CD4-positive, CD25-positive, alpha-beta regulatory T cell (primary cell): ENCODE data around the gene SLC1A3. TPM values are rescaled to one million over a fixed set of nuclear protein-coding genes. Genes with fewer than 3 reads are reported as not detected.

Experiments
- ATAC-seq, 2 donors: fragments of 150-1000 bp; cut with Tn5 transposase; one replicate each; pipeline ENCODE4 v1.10.0; 2021; ENCODE audit warnings: low read depth in 2 of 2, moderate number of reproducible peaks in 2 of 2, moderate library complexity in 1 of 2
- DNase-seq, 3 donors: peaks; one replicate each; pipeline versions ENCODE4 v3.0.0 to v3.0.0-alpha.2; 2012 to 2022; ENCODE audit warnings: mixed read lengths in 1 of 3
- H3K27ac ChIP-seq: one replicate; pipeline ENCODE4 v1.7.0; 2013; ENCODE audit warnings: mild to moderate bottlenecking, low read length; ENCODE audit not compliant: insufficient read depth, poor library complexity, severe bottlenecking
- H3K27me3 ChIP-seq: one replicate; pipeline ENCODE4 v1.7.0; 2013; ENCODE audit warnings: low read length; ENCODE audit not compliant: control insufficient read depth, insufficient read depth
- H3K36me3 ChIP-seq: one replicate; pipeline ENCODE4 v1.7.0; 2013; ENCODE audit warnings: mild to moderate bottlenecking, low read length, moderate library complexity; ENCODE audit not compliant: control insufficient read depth, insufficient read depth
- H3K4me1 ChIP-seq: 2 replicates; pipeline ENCODE4 v1.7.0; 2013; ENCODE audit warnings: mild to moderate bottlenecking, low read length; ENCODE audit not compliant: insufficient read depth, control insufficient read depth, poor library complexity, severe bottlenecking
- H3K4me3 ChIP-seq: one replicate; pipeline ENCODE4 v1.7.0; 2013; ENCODE audit warnings: low read depth, mild to moderate bottlenecking, low read length, moderate library complexity
- H3K9me3 ChIP-seq, 2 experiments: 1 replicate in 1 of 2; 2 replicates in 1 of 2; pipeline ENCODE4 v1.7.0; 2013; ENCODE audit warnings: low read length in 2 of 2, mild to moderate bottlenecking in 1 of 2, moderate library complexity in 1 of 2; ENCODE audit not compliant: control insufficient read depth in 2 of 2
- H3K27ac Mint-ChIP-seq, 3 donors: one replicate each; pipeline ENCODE4 v1.8.0; 2020 to 2022; ENCODE audit warnings: mild to moderate bottlenecking in 3 of 3, mixed read lengths in 3 of 3, moderate library complexity in 2 of 3
- H3K27me3 Mint-ChIP-seq: one replicate; pipeline ENCODE4 v1.8.0; 2022; ENCODE audit warnings: mild to moderate bottlenecking, mixed read lengths
- H3K36me3 Mint-ChIP-seq: one replicate; pipeline ENCODE4 v1.8.0; 2020; ENCODE audit warnings: mixed read lengths
- H3K4me1 Mint-ChIP-seq, 4 donors: one replicate each; pipeline ENCODE4 v1.8.0; 2020 to 2022; ENCODE audit warnings: mixed read lengths in 4 of 4, mild to moderate bottlenecking in 1 of 4
- H3K4me3 Mint-ChIP-seq, 4 donors: one replicate each; pipeline ENCODE4 v1.8.0; 2020 to 2022; ENCODE audit warnings: mild to moderate bottlenecking in 4 of 4, mixed read lengths in 4 of 4, moderate library complexity in 3 of 4
- H3K9me3 Mint-ChIP-seq, 7 donors: one replicate each; pipeline ENCODE4 v1.8.0; 2020 to 2022; ENCODE audit warnings: mixed read lengths in 7 of 7, mild to moderate bottlenecking in 3 of 7, moderate library complexity in 2 of 7
- polyA plus RNA-seq, 4 donors: library from polyadenylated mRNA; unstranded; fragments of 300-500 nt; fragmentation: Illumina TruSeq; gene quantifications; one replicate each; pipeline ENCODE4 v1.2.3, GENCODE V29; 2021
- total RNA-seq: library from RNA; stranded (reverse); gene quantifications from one replicate; pipeline ENCODE4 v1.2.3, GENCODE V29; 2022

Gene SLC1A3
- total and polyA plus RNA-seq, 5 donors from 2014 or later: not detected

DNA sequence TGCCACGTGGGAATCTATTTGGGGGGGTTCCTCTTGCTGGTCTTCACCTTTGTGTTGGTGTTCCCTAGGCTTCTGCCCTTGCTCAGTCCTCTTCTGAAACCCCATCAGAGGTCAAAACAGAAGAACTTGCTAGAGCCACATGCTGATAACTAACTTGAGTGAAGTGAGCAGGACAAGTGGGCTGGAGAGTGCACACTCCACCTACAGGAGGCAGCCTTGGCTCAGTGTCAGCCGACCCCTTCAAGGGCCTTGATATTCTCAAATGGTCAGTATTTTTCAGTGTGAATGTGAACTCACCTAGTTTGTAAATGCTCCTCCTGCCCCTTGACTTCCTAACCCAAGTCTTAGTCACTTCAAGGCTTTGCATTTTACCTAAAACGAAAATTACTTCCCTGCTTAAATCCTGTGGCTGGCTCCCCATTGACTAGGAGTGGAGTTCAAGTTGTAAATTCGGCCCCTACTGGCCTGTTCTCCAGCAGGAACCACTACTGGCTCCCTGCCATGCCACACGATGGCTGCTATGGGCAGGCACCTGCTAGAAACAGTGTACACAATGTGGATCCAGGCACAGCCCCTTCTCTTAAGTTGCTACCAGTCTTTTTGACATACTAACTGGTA is 3.6 kb upstream of the SLC1A3 start:
- Histone ChIP-seq H3K9me3 (no peaks in the 10 kb centered on the region), H3K36me3 (no peaks in the 10 kb centered on the region), H3K27me3 (peaks cover 22% of the 10 kb centered on the region), H3K27ac (no peak overlapping the region), H3K4me3 (no peak overlapping the region), H3K4me1 (peaks cover 8% of the 10 kb centered on the region)
- no peak for DNase-seq
- Mint-ChIP-seq H3K9me3 (peaks cover 0 to 3% (median 0%) of the 10 kb centered on the region in 7 donors), H3K4me3 (no peak overlapping the region), H3K4me1 (peaks cover 5 to 17% (median 9%) of the 10 kb centered on the region in 4 donors), H3K27me3 (peaks cover 42% of the 10 kb centered on the region), H3K27ac (no peak overlapping the region), H3K36me3 (no peaks in the 10 kb centered on the region)
- ATAC-seq: no peak

DNA sequence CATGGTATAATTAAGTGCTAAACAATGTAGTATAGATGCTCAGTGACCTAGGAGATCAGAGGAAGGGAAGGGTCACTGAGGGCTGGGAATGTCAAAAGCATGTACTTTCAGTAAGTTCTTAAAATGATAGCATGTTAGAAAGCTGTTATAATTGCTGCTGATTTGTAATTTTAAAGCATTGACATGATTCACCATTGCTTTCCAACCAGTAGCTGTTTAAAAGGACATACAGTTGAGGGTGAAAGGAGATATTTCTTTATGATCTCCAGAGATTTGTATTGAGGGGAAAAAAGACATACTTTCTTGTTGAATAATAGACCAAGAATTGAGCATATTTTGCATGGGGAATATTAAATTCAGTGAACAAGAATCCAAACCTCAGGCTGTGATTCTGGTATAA is 1.2 kb upstream of the SLC1A3 start:
- H3K27me3 Mint-ChIP-seq: peaks cover 57% of the 10 kb centered on the region
- Histone ChIP-seq H3K9me3 (no peaks in the 10 kb centered on the region), H3K27ac (no peak overlapping the region), H3K4me3 (no peak overlapping the region), H3K4me1 (peaks cover 8% of the 10 kb centered on the region), H3K27me3 (peaks cover 40% of the 10 kb centered on the region), H3K36me3 (no peaks in the 10 kb centered on the region)
- peaks cover 0 to 2% (median 0%) of the 10 kb centered on the region in 7 donors for H3K9me3 Mint-ChIP-seq
- no peak for DNase-seq
- H3K4me3 Mint-ChIP-seq: peak overlapping the region in 1 of 4 donors; percentile 68
- peaks cover 5 to 17% (median 9%) of the 10 kb centered on the region in 4 donors for H3K4me1 Mint-ChIP-seq
- no peak for ATAC-seq
- no peak overlapping the region for H3K27ac Mint-ChIP-seq
- no peaks in the 10 kb centered on the region for H3K36me3 Mint-ChIP-seq

DNA sequence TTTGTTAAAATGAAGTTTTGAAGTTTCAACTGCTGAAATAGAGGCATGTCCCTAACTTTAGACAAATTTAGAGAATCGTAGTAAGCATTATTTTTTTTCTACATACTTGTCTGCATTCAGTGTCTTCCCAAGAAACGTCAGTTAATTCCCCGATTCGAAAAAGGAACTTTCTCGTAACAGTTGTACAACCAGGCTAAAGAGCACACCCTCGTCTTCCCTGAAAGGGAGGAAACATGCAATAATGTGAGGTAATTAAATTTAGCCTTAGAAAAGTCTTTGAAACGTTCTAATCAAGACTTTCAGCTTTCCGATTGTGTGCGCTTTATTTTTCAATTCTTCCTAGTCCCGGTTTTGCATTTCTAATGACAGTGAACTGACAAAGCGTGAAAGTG is 374 bp upstream of the SLC1A3 start:
- ATAC-seq (no peak), DNase-seq (no peak)
- Mint-ChIP-seq H3K4me1 (peaks cover 5 to 17% (median 9%) of the 10 kb centered on the region in 4 donors), H3K27me3 (peaks cover 63% of the 10 kb centered on the region), H3K4me3 (peak overlapping the region in 3 of 4 donors; percentile 46 to 72 (median 49)), H3K9me3 (peaks cover 0 to 2% (median 0%) of the 10 kb centered on the region in 7 donors), H3K27ac (no peak overlapping the region), H3K36me3 (no peaks in the 10 kb centered on the region)
- Histone ChIP-seq H3K4me1 (peaks cover 8% of the 10 kb centered on the region), H3K4me3 (no peak overlapping the region), H3K36me3 (no peaks in the 10 kb centered on the region), H3K27ac (no peak overlapping the region), H3K27me3 (peaks cover 40% of the 10 kb centered on the region), H3K9me3 (no peaks in the 10 kb centered on the region)

DNA sequence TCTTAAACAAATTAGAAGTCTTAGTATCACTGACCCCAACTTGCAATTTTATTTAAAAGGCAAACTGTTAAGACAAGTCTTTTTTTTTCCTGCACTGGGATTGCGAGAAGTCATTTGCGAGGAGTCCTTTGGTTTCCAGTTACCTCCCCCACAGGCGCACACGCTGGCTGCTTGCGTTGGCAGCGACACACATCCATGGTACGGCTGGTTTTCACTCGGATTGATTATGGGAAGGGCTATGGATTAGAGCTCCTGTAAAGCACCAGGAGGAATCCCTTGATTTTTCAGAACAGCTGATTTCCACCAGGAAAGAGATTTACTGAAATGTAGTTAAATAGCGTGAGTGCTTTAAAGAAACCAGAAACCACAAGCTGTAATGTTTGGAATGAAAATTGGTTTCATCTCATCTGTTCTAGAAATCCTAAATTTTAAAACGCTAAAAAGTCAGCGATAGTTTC is 737 bp downstream of the SLC1A3 start:
- Mint-ChIP-seq H3K4me1 (peaks cover 5 to 17% (median 9%) of the 10 kb centered on the region in 4 donors), H3K27me3 (peaks cover 57% of the 10 kb centered on the region), H3K27ac (no peak overlapping the region), H3K4me3 (peak overlapping the region in 2 of 4 donors; percentile 46 to 72), H3K36me3 (no peaks in the 10 kb centered on the region), H3K9me3 (peaks cover 0 to 2% (median 0%) of the 10 kb centered on the region in 7 donors)
- no peaks in the 10 kb centered on the region for H3K9me3 ChIP-seq
- ATAC-seq (no peak), DNase-seq (no peak)
- peaks cover 8% of the 10 kb centered on the region for H3K4me1 ChIP-seq
- H3K27me3 ChIP-seq: peaks cover 40% of the 10 kb centered on the region
- no peak overlapping the region for H3K4me3 ChIP-seq
- H3K36me3 ChIP-seq: no peaks in the 10 kb centered on the region
- H3K27ac ChIP-seq: no peak overlapping the region

DNA sequence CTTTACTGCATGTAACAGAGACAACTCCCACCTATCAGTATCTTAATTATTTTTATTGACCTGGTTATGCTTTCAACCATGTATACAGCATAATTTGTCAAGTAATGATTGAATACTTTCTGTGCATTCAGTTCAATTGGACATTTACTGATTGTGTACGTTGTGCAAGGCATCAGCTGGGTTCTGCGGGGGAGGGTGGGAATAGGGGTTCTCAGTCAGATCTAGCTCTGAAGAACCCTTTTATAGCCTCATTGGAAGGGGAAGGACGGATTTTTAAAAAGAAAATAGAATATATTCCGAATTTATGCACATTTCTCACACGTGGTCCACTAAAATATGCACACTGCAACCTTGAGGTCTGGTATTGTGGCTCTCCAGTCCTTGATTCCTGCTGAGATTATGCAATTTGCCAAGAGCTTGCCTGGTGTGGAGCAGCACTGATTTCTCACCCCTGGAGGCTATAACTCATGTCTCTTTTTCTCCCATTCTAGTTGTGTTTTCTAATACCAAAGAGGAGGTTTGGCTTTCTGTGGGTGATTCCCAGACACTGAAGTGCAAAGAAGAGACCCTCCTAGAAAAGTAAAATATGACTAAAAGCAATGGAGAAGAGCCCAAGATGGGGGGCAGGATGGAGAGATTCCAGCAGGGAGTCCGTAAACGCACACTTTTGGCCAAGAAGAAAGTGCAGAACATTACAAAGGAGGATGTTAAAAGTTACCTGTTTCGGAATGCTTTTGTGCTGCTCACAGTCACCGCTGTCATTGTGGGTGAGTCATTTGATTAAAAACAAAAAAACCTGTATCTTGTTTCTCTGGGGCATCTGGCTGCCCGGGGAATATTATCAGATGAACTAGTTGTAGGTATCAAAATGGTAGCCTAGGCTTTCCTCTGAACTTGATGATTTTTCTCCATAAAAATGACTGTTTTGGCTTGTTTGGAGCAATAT is 1.7 kb downstream of the SLC1A3 start:
- H3K36me3 ChIP-seq: no peaks in the 10 kb centered on the region
- no peak overlapping the region for H3K27ac ChIP-seq
- no peak overlapping the region for H3K4me3 Mint-ChIP-seq

DNA sequence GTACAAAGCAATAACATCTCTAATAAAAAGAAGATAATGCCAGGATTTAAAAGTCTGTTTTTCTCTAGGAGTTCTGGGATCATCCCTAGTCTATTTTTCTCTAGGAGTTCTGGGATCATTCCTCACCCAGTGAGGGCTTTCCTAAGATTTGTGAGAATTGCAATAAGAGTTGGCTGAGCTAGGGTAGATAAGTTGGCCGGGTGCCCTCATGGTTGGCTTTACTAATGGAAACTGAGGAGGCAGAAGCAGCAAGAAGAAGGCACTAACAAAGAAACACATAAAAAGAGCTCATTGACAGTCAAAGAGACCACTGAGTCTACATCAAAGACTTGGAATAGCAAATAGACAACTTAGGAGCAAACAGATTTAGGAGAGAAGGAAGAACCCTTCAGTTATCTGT is 4.2 kb downstream of the SLC1A3 start:
- H3K4me1 ChIP-seq: peaks cover 8% of the 10 kb centered on the region
- no peak overlapping the region for H3K4me3 ChIP-seq
- peaks cover 34% of the 10 kb centered on the region for H3K27me3 ChIP-seq
- Mint-ChIP-seq H3K27me3 (peaks cover 39% of the 10 kb centered on the region), H3K4me1 (peaks cover 0 to 17% (median 9%) of the 10 kb centered on the region in 4 donors), H3K9me3 (peaks cover 0 to 2% (median 0%) of the 10 kb centered on the region in 7 donors), H3K4me3 (no peak overlapping the region), H3K36me3 (no peaks in the 10 kb centered on the region), H3K27ac (no peak overlapping the region)
- ATAC-seq (no peak), DNase-seq (no peak)
- no peak overlapping the region for H3K27ac ChIP-seq
- no peaks in the 10 kb centered on the region for H3K9me3 ChIP-seq
- H3K36me3 ChIP-seq: no peaks in the 10 kb centered on the region

More for the DNA sequence above, 1.7 kb downstream of the SLC1A3 start:
- Mint-ChIP-seq H3K4me1 (peaks cover 5 to 17% (median 9%) of the 10 kb centered on the region in 4 donors), H3K9me3 (peaks cover 0 to 2% (median 0%) of the 10 kb centered on the region in 7 donors), H3K27ac (no peak overlapping the region), H3K36me3 (no peaks in the 10 kb centered on the region), H3K27me3 (peaks cover 55% of the 10 kb centered on the region)
- Histone ChIP-seq H3K9me3 (no peaks in the 10 kb centered on the region), H3K4me1 (peaks cover 8% of the 10 kb centered on the region), H3K27me3 (peaks cover 40% of the 10 kb centered on the region), H3K4me3 (no peak overlapping the region)
- ATAC-seq (no peak), DNase-seq (no peak)

DNA sequence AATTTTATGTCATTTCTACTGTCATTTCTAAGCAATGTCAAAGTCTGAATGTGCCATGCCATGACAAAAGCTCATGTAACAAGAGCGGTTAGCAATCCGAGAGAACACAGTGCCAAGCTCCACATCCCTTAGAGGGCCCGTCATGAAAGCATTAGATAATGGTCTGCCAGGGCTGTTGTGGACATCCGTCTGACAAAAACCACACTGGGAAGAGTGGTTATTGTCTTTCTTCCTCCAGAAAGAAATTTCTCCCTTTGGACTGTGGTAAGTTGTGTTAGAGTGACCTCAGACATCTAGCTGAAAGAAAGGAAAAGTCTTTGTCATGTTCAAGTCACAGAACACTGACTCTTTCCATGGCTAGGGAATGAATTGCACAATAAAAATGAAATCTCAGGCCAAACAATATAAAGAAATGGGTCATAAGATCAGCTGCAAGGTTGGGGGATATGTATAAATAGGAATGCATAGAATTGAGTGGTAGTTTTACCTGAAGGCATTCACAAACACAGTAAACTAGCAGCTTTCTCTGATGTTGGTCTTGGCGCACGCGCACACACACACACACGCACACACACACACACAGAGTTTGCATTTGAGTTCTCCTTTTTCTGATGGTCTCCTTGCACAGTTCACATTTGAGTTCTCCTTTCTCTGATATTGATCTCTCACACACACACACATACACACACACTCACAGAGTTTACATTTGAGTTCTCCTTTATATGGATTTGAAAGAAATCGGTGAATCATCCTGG is 5.3 kb downstream of the SLC1A3 start:
- peaks cover 0 to 2% (median 0%) of the 10 kb centered on the region in 7 donors for H3K9me3 Mint-ChIP-seq
- Histone ChIP-seq H3K27me3 (peaks cover 25% of the 10 kb centered on the region), H3K4me1 (peaks cover 1% of the 10 kb centered on the region), H3K4me3 (no peak overlapping the region), H3K27ac (no peak overlapping the region), H3K9me3 (no peaks in the 10 kb centered on the region), H3K36me3 (no peaks in the 10 kb centered on the region)
- H3K4me1 Mint-ChIP-seq: peaks cover 0 to 6% (median 3%) of the 10 kb centered on the region in 4 donors
- DNase-seq (no peak), ATAC-seq (no peak)
- H3K4me3 Mint-ChIP-seq: no peak overlapping the region
- H3K36me3 Mint-ChIP-seq: no peaks in the 10 kb centered on the region
- H3K27ac Mint-ChIP-seq: no peak overlapping the region
- peaks cover 30% of the 10 kb centered on the region for H3K27me3 Mint-ChIP-seq
